IPS-15b (cell line): ENCODE results near the gene PAX3.

Experiments used
- H3K27me3 ChIP-seq: one replicate; pipeline ENCODE4 v1.6.1; 2013; ENCODE audit warnings: low read length; ENCODE audit not compliant: control insufficient read depth, insufficient read depth
- H3K36me3 ChIP-seq: one replicate; pipeline ENCODE4 v1.6.1; 2013; ENCODE audit warnings: low read length; ENCODE audit not compliant: control insufficient read depth, insufficient read depth
- H3K4me1 ChIP-seq: one replicate; pipeline ENCODE4 v1.6.1; 2013; ENCODE audit warnings: mild to moderate bottlenecking, low read length; ENCODE audit not compliant: control insufficient read depth, insufficient read depth
- H3K4me3 ChIP-seq: one replicate; pipeline ENCODE4 v1.5.1; 2013; ENCODE audit warnings: low read depth, low read length
- H3K9ac ChIP-seq: one replicate; pipeline ENCODE4 v1.6.1; 2013; ENCODE audit warnings: low read depth, mild to moderate bottlenecking, low read length
- H3K9me3 ChIP-seq: one replicate; pipeline ENCODE4 v1.6.1; 2013; ENCODE audit warnings: mild to moderate bottlenecking, low read length; ENCODE audit not compliant: control insufficient read depth, insufficient read depth

Gene PAX3

GRCh38 chr2:222301053-222301795 lies 2.4 kb upstream of the PAX3 start:
- Histone ChIP-seq H3K4me1 (peaks cover 3% of the 10 kb centered on the region), H3K36me3 (no peaks in the 10 kb centered on the region), H3K27me3 (peaks cover 100% of the 10 kb centered on the region), H3K4me3 (peak overlapping the region; percentile 30), H3K9me3 (no peaks in the 10 kb centered on the region), H3K9ac (no peak overlapping the region)

- no peak overlapping the region for H3K9ac ChIP-seq
Observed at GRCh38 chr2:222300726-222301052, 1.9 kb upstream of the PAX3 start.

GRCh38 chr2:222299906-222300725 lies 1.3 kb upstream of the PAX3 start:
- Histone ChIP-seq H3K36me3 (no peaks in the 10 kb centered on the region), H3K4me3 (peak overlapping the region; percentile 37), H3K27me3 (peaks cover 100% of the 10 kb centered on the region), H3K9ac (no peak overlapping the region), H3K4me1 (peaks cover 2% of the 10 kb centered on the region), H3K9me3 (no peaks in the 10 kb centered on the region)

More at GRCh38 chr2:222300726-222301052, 1.9 kb upstream of the PAX3 start:
- H3K27me3 ChIP-seq, result peaks cover 100% of the 10 kb centered on the region
- H3K4me1 ChIP-seq, result peaks cover 2% of the 10 kb centered on the region
- peak overlapping the region; percentile 30 for H3K4me3 ChIP-seq
- H3K9me3 ChIP-seq, result no peaks in the 10 kb centered on the region
- no peaks in the 10 kb centered on the region for H3K36me3 ChIP-seq

- peaks cover 2% of the 10 kb centered on the region for H3K4me1 ChIP-seq
- no peaks in the 10 kb centered on the region for H3K9me3 ChIP-seq
- no peak overlapping the region for H3K9ac ChIP-seq
- no peaks in the 10 kb centered on the region for H3K36me3 ChIP-seq
- peaks cover 100% of the 10 kb centered on the region for H3K27me3 ChIP-seq
- peak overlapping the region; percentile 37 for H3K4me3 ChIP-seq
Observed at GRCh38 chr2:222298001-222298310, 842 bp downstream of the PAX3 start.

- Histone ChIP-seq H3K36me3 (no peaks in the 10 kb centered on the region), H3K4me1 (peaks cover 2% of the 10 kb centered on the region), H3K27me3 (peaks cover 100% of the 10 kb centered on the region), H3K9me3 (no peaks in the 10 kb centered on the region), H3K9ac (no peak overlapping the region), H3K4me3 (no peak overlapping the region)
Observed at GRCh38 chr2:222297600-222297935, 1.2 kb downstream of the PAX3 start.

GRCh38 chr2:222296911-222297599 lies 1.7 kb downstream of the PAX3 start:
- Histone ChIP-seq H3K4me1 (peaks cover 5% of the 10 kb centered on the region), H3K36me3 (no peaks in the 10 kb centered on the region), H3K9ac (no peak overlapping the region), H3K4me3 (no peak overlapping the region), H3K27me3 (peaks cover 100% of the 10 kb centered on the region), H3K9me3 (no peaks in the 10 kb centered on the region)

GRCh38 chr2:222296311-222296741 lies 2.5 kb downstream of the PAX3 start:
- Histone ChIP-seq H3K27me3 (peaks cover 100% of the 10 kb centered on the region), H3K36me3 (no peaks in the 10 kb centered on the region), H3K9ac (no peak overlapping the region), H3K4me1 (peaks cover 8% of the 10 kb centered on the region), H3K4me3 (no peak overlapping the region), H3K9me3 (no peaks in the 10 kb centered on the region)

- Histone ChIP-seq H3K4me3 (peak overlapping the region; percentile 13), H3K9me3 (no peaks in the 10 kb centered on the region), H3K9ac (no peak overlapping the region), H3K4me1 (peaks cover 8% of the 10 kb centered on the region), H3K27me3 (peaks cover 94% of the 10 kb centered on the region), H3K36me3 (no peaks in the 10 kb centered on the region)
Observed at GRCh38 chr2:222295368-222296062, 3.3 kb downstream of the PAX3 start.

GRCh38 chr2:222294996-222295367 lies 3.8 kb downstream of the PAX3 start:
- H3K4me3 ChIP-seq, result peak overlapping the region; percentile 13
- H3K27me3 ChIP-seq, result peaks cover 94% of the 10 kb centered on the region
- no peak overlapping the region for H3K9ac ChIP-seq
- no peaks in the 10 kb centered on the region for H3K36me3 ChIP-seq
- no peaks in the 10 kb centered on the region for H3K9me3 ChIP-seq
- H3K4me1 ChIP-seq, result peaks cover 10% of the 10 kb centered on the region

- Histone ChIP-seq H3K4me3 (peak overlapping the region; percentile 12), H3K4me1 (peaks cover 12% of the 10 kb centered on the region), H3K9ac (no peak overlapping the region), H3K27me3 (peaks cover 94% of the 10 kb centered on the region), H3K9me3 (no peaks in the 10 kb centered on the region), H3K36me3 (no peaks in the 10 kb centered on the region)
Observed at GRCh38 chr2:222293660-222294630, 4.9 kb downstream of the PAX3 start.
